Stimulated activated naive B cell treated with anti-CD40 and anti-IgM and Interleukin-4, amounts not matched to agents 10 μg/mL and 1 μg/mL and 100 μg/mL, for 72 hours (primary cell): Measurements from ENCODE around the gene KRTAP12-1.
"Not testable (repeated sequence)": the region's sequence is repeated elsewhere in the genome, so short reads cannot be mapped to it uniquely, and the experiment has no call there.

Source experiments
- ATAC-seq, 2 donors: fragments of 150-1000 bp; cut with Tn5 transposase; replicated peaks; 2 replicates each; pipeline ENCODE4 v1.10.0; 2021; ENCODE audit warnings: moderate library complexity in 1 of 2
- DNase-seq: peaks from one replicate; pipeline ENCODE4 v3.0.0; 2021
- H3K27ac Mint-ChIP-seq: one replicate; pipeline ENCODE4 v1.8.0; 2022; ENCODE audit warnings: mild to moderate bottlenecking, mixed read lengths
- H3K27me3 Mint-ChIP-seq, 2 donors: one replicate each; pipeline ENCODE4 v1.8.0; 2022; ENCODE audit warnings: mixed read lengths in 2 of 2
- H3K36me3 Mint-ChIP-seq, 2 donors: one replicate each; pipeline ENCODE4 v1.8.0; 2022; ENCODE audit warnings: mixed read lengths in 2 of 2, mild to moderate bottlenecking in 1 of 2
- H3K4me1 Mint-ChIP-seq, 2 donors: one replicate each; pipeline ENCODE4 v1.8.0; 2022; ENCODE audit warnings: mixed read lengths in 2 of 2, mild to moderate bottlenecking in 1 of 2
- H3K4me3 Mint-ChIP-seq, 2 donors: one replicate each; pipeline ENCODE4 v1.8.0; 2022; ENCODE audit warnings: mild to moderate bottlenecking in 2 of 2, mixed read lengths in 2 of 2, moderate library complexity in 1 of 2
- H3K9me3 Mint-ChIP-seq, 2 donors: one replicate each; pipeline ENCODE4 v1.8.0; 2022; ENCODE audit warnings: mixed read lengths in 2 of 2, mild to moderate bottlenecking in 1 of 2

KRTAP12-1 gene

DNA sequence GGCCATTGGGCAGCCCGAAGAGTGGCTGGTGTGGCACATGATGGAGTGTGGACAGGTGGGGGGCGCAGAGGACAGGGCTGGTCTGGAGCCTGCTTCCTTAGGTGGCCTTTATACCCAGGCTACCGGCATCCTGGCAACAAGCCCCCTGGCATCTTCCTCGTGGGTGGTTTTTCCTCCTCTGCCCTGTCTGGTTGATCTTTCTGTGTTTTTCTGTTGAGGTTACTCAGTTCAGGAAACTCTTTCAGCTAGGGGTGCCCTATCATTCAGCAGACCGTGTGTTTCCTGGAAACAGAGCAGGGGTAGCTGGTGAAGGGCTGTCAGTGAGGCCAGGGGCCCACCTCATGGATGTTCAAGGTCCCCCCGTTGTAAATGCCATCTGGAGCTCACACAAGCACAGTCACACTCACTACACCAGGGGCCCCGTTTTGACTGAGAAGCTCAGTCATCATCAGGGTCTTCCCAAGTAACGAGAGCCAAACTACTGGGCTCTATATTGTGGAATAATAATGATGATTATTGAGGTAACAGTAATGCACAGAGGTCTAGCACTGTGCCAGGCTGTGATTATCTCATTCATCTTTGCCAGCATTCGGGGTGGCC, 27.3 kb downstream of the KRTAP12-1 start, which contains the start of gene KRTAP12-4:
KRTAP12-4 (minus strand) TSS at position 84 of the 600 bp plus-strand sequence; CDS start at position 39, 45 bp downstream.
- no peak for ATAC-seq
- peaks cover 0 to 4% of the 10 kb centered on the region in 2 donors for H3K36me3 Mint-ChIP-seq
- peaks cover 31 to 35% of the 10 kb centered on the region in 2 donors for H3K27me3 Mint-ChIP-seq
- H3K4me1 Mint-ChIP-seq, result no peaks in the 10 kb centered on the region
- H3K27ac Mint-ChIP-seq, result peak within 1 kb of the TSS; percentile 42
- peaks cover 17 to 18% of the 10 kb centered on the region in 2 donors for H3K9me3 Mint-ChIP-seq
- no peak for DNase-seq
- H3K4me3 Mint-ChIP-seq, result no peak within 1 kb of the TSS

- Mint-ChIP-seq H3K36me3 (peaks cover 0 to 4% of the 10 kb centered on the region in 2 donors), H3K9me3 (peaks cover 17 to 18% of the 10 kb centered on the region in 2 donors), H3K27me3 (peaks cover 26 to 33% of the 10 kb centered on the region in 2 donors), H3K4me1 (no peaks in the 10 kb centered on the region), H3K27ac (peak overlapping the region; percentile 42), H3K4me3 (no peak overlapping the region)
- no peak for ATAC-seq
- DNase-seq, result no peak
Observed at GRCh38 chr21:44653656-44654575, 28.0 kb downstream of the KRTAP12-1 start.

DNA sequence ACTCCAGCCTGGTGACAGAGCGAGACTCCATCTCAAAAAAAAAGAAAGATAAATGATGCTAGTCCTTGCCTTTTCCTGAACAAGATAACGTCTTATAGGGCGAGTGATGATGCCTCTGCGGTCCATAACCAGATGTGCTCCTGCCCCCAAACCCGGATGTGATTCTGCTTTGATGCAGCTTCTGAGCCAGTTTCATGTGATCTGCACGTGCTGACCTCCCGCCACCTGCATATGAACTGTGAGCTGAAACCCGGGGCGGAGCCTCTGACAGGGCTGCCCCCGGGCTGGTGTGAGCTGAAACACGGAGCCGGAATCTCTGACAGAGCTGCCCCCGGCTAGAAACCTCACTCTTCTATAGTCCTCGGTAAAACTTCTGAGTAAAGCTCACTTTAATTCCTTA, 28.8 kb downstream of the KRTAP12-1 start:
- peaks cover 14 to 18% of the 10 kb centered on the region in 2 donors for H3K9me3 Mint-ChIP-seq
- no peak overlapping the region for H3K27ac Mint-ChIP-seq
- no peaks in the 10 kb centered on the region for H3K4me1 Mint-ChIP-seq
- DNase-seq (no peak), ATAC-seq (no peak)
- peaks cover 18 to 26% of the 10 kb centered on the region in 2 donors for H3K27me3 Mint-ChIP-seq
- H3K36me3 Mint-ChIP-seq, result peaks cover 0 to 4% of the 10 kb centered on the region in 2 donors
- no peak overlapping the region for H3K4me3 Mint-ChIP-seq

GRCh38 chr21:44650973-44651675, 30.8 kb downstream of the KRTAP12-1 start:
- no peak for ATAC-seq
- H3K27me3 Mint-ChIP-seq, result peaks cover 11 to 24% of the 10 kb centered on the region in 2 donors

GRCh38 chr21:44650265-44650972, 31.5 kb downstream of the KRTAP12-1 start:
- Mint-ChIP-seq H3K4me3 (no peak overlapping the region), H3K27ac (no peak overlapping the region), H3K4me1 (no peaks in the 10 kb centered on the region), H3K27me3 (peaks cover 11 to 22% of the 10 kb centered on the region in 2 donors), H3K9me3 (peaks cover 0 to 3% of the 10 kb centered on the region in 2 donors), H3K36me3 (peaks cover 2 to 4% of the 10 kb centered on the region in 2 donors)
- DNase-seq (no peak), ATAC-seq (no peak)

More at GRCh38 chr21:44650973-44651675, 30.8 kb downstream of the KRTAP12-1 start:
- peaks cover 3% of the 10 kb centered on the region in 2 donors for H3K9me3 Mint-ChIP-seq
- peaks cover 2 to 5% of the 10 kb centered on the region in 2 donors for H3K36me3 Mint-ChIP-seq
- no peak overlapping the region for H3K27ac Mint-ChIP-seq
- no peak overlapping the region for H3K4me3 Mint-ChIP-seq
- DNase-seq, result no peak
- no peaks in the 10 kb centered on the region for H3K4me1 Mint-ChIP-seq

DNA sequence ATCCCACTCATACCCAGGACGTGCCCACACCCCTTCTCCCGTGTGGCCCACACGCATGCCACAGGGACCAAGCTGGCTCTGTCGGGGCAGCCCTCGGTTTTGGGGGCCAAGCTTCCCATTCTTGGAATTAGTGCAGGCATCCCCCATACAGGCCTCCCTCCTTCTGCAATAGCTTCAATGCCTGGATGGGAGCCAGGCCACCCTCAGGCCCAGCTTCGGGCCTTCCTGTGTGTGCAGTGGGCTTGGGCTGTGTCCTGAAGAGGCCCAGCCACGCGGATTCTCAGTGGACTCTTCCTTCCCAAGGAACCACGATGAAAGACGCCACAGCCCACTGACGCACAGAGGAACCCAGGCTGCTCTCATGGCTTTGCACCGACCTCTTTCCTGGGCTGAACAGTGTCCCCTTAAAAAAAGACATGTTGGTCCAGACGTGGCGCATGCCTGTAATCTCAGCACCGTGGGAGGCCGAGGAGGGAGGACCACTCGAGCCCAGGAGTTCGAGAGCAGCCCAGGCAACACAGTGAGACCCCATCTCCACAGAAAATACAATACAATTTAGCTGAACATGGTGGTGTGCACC, 32.4 kb downstream of the KRTAP12-1 start:
- Mint-ChIP-seq H3K4me1 (no peaks in the 10 kb centered on the region), H3K27me3 (peaks cover 11 to 22% of the 10 kb centered on the region in 2 donors), H3K27ac (no peak overlapping the region), H3K4me3 (no peak overlapping the region), H3K9me3 (peaks cover 4 to 7% of the 10 kb centered on the region in 2 donors), H3K36me3 (peaks cover 2 to 8% of the 10 kb centered on the region in 2 donors)
- ATAC-seq, result no peak
- DNase-seq, result no peak

- Mint-ChIP-seq H3K4me1 (no peaks in the 10 kb centered on the region), H3K27me3 (peaks cover 11 to 20% of the 10 kb centered on the region in 2 donors), H3K9me3 (peaks cover 12 to 15% of the 10 kb centered on the region in 2 donors), H3K27ac (no peak overlapping the region), H3K36me3 (peaks cover 2 to 14% of the 10 kb centered on the region in 2 donors), H3K4me3 (no peak overlapping the region)
- no peak for ATAC-seq
- no peak for DNase-seq
Observed at GRCh38 chr21:44648557-44649311, 33.2 kb downstream of the KRTAP12-1 start.

- ATAC-seq, result no peak
- Mint-ChIP-seq H3K4me1 (no peaks in the 10 kb centered on the region), H3K4me3 (no peak overlapping the region), H3K9me3 (peaks cover 12 to 19% of the 10 kb centered on the region in 2 donors), H3K27ac (no peak overlapping the region), H3K36me3 (peaks cover 2 to 14% of the 10 kb centered on the region in 2 donors), H3K27me3 (peaks cover 11 to 18% of the 10 kb centered on the region in 2 donors)
- no peak for DNase-seq
Observed at GRCh38 chr21:44647222-44647552, 34.8 kb downstream of the KRTAP12-1 start.

DNA sequence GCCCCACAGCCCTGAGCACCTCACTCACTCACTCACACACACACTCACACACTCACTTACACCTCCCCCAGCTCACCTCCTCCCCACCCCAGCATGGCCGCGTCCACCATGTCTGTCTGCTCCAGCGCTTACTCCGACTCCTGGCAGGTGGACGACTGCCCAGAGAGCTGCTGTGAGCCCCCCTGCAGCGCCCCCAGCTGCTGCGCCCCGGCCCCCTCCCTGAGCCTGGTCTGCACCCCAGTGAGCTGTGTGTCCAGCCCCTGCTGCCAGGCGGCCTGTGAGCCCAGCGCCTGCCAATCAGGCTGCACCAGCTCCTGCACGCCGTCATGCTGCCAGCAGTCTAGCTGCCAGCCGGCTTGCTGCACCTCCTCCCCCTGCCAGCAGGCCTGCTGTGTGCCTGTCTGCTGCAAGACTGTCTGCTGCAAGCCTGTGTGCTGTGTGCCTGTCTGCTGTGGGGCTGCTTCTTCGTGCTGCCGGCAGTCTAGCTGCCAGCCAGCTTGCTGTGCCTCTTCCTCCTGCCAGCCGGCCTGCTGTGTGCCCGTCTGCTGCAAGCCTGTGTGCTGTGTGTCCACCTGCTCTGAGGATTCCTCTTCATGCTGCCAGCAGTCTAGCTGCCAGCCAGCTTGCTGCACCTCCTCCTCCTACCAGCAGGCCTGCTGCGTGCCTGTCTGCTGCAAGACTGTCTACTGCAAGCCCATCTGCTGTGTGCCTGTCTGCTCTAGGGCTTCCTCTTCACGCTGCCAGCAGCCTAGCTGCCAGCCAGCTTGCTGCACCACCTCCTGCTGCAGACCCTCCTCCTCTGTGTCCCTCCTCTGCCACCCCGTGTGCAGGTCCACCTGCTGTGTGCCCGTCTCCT, 35.4 kb downstream of the KRTAP12-1 start, which contains the start of gene KRTAP10-11:
KRTAP10-11 (plus strand) TSS at position 49 of the 856 bp plus-strand sequence; CDS start at position 94, 45 bp downstream.
- not testable (repeated sequence) for ATAC-seq, H3K27ac Mint-ChIP-seq, H3K4me3 Mint-ChIP-seq, H3K4me1 Mint-ChIP-seq, DNase-seq
- H3K27me3 Mint-ChIP-seq, result peaks cover 12 to 18% of the 10 kb centered on the region in 2 donors
- H3K36me3 Mint-ChIP-seq, result peaks cover 2 to 14% of the 10 kb centered on the region in 2 donors
- peaks cover 13 to 21% of the 10 kb centered on the region in 2 donors for H3K9me3 Mint-ChIP-seq

GRCh38 chr21:44644878-44645277, 37.1 kb downstream of the KRTAP12-1 start:
- no peaks in the 10 kb centered on the region for H3K4me1 Mint-ChIP-seq
- DNase-seq (no peak), ATAC-seq (no peak)
- H3K27me3 Mint-ChIP-seq, result peaks cover 28 to 32% of the 10 kb centered on the region in 2 donors
- no peak overlapping the region for H3K4me3 Mint-ChIP-seq
- peaks cover 2 to 22% of the 10 kb centered on the region in 2 donors for H3K36me3 Mint-ChIP-seq
- H3K27ac Mint-ChIP-seq, result no peak overlapping the region
- peaks cover 24 to 31% of the 10 kb centered on the region in 2 donors for H3K9me3 Mint-ChIP-seq

DNA sequence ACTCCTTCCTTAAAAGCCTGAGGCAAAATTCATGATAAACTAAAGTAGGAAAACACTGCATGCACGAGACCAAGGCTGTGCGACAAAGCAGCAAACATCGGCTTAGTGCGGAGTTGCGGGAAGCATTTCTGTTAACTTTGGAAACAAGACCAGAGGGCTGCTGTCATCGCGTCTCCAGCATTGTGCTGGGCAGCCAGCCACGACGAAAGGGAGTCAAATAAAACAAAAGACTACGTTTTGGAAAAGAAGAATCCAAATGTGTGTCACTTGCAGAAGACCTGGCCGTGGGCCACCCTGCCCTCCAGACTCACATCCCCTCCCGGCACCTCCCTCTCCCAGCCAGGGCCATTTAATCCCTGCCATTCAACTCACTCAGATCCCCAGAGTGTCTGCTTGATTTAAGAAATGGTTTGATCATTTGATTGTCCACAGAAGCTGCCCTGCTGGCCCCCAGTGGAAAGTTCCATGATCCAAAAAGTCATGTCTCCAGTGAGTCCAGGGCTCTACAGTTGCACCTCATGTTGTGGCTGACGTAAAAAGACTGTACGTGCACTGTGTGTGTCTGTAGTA, 38.1 kb downstream of the KRTAP12-1 start:
- DNase-seq (no peak), ATAC-seq (no peak)
- peaks cover 24 to 32% of the 10 kb centered on the region in 2 donors for H3K9me3 Mint-ChIP-seq
- H3K27ac Mint-ChIP-seq, result no peak overlapping the region
- H3K36me3 Mint-ChIP-seq, result peaks cover 2 to 24% of the 10 kb centered on the region in 2 donors
- H3K27me3 Mint-ChIP-seq, result peaks cover 37 to 39% of the 10 kb centered on the region in 2 donors
- no peak overlapping the region for H3K4me3 Mint-ChIP-seq
- no peaks in the 10 kb centered on the region for H3K4me1 Mint-ChIP-seq

DNA sequence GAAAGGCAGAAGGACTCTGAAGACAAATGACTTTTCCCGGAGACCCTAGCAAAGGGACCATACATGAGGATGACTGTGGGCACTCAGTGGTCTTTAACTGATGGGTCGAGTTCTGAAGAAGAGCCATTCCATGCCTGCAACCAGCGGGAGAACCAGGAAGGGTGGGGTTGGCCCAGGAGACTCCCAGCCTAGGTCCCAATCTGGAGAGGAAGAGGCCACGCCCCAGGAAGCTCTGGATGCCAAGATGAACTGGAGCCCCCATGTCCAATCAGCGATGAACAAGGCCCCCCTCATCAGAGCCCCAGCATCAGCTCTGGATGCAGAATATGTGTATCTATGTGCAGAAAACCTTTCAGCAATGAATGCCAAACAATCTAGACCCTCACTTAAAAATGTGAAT, 41.2 kb downstream of the KRTAP12-1 start:
- Mint-ChIP-seq H3K36me3 (peaks cover 0 to 20% of the 10 kb centered on the region in 2 donors), H3K4me1 (no peaks in the 10 kb centered on the region), H3K27ac (no peak overlapping the region), H3K9me3 (peaks cover 24 to 30% of the 10 kb centered on the region in 2 donors), H3K27me3 (peaks cover 44 to 50% of the 10 kb centered on the region in 2 donors), H3K4me3 (no peak overlapping the region)
- DNase-seq (no peak), ATAC-seq (no peak)
